PC-9 (cell line): ENCODE results near the gene N4BP2L2. TPM values are rescaled to one million over a fixed set of nuclear protein-coding genes. Genes with fewer than 3 reads are reported as not detected.

Source experiments
- BruUV-seq: library from RNA; stranded (reverse); fragments of 400-500 nt; replicated peaks from 2 replicates; lab custom pipeline; 2021; lab: Mats Ljungman, UMichigan
- CTCF ChIA-PET: fragments of 300-600 bp; sonication (Branson Sonifier 250); formaldehyde crosslinking; loops from one replicate; lab custom pipeline; 2022; ENCODE audit warnings: antibody characterized with exemption; lab: Charles Lee
- POLR2A ChIA-PET: fragments of 300-600 bp; sonication (Branson Sonifier 250); formaldehyde crosslinking; loops from one replicate; lab custom pipeline; 2022; ENCODE audit warnings: antibody characterized with exemption; ENCODE audit not compliant: unreplicated experiment; lab: Charles Lee
- DNase-seq, 2 experiments: peaks; one replicate each; pipeline versions ENCODE4 v3.0.0 to v3.0.0-alpha.2; 2015 to 2022; ENCODE audit warnings: mixed read lengths in 1 of 2
- H2AFZ ChIP-seq: fragments of 200-600 bp; sonication (generic); 2 replicates; pipeline ENCODE4 v1.8.1; 2017; ENCODE audit warnings: antibody characterized with exemption
- H3F3A ChIP-seq: fragments of 200-600 bp; sonication (generic); 2 replicates; pipeline ENCODE4 v1.8.1; 2017; ENCODE audit warnings: antibody characterized with exemption, mild to moderate bottlenecking, low read depth; ENCODE audit not compliant: insufficient read depth
- H3K27ac ChIP-seq: fragments of 200-600 bp; sonication (generic); 2 replicates; pipeline ENCODE4 v1.6.1; 2016; ENCODE audit warnings: mixed run types
- H3K27me3 ChIP-seq: fragments of 200-600 bp; sonication (generic); 2 replicates; pipeline ENCODE4 v1.6.1; 2016; ENCODE audit warnings: low read depth, mixed run types; ENCODE audit not compliant: insufficient read depth
- H3K36me3 ChIP-seq: fragments of 200-600 bp; sonication (generic); 2 replicates; pipeline ENCODE4 v1.6.1; 2016; ENCODE audit warnings: low read depth, mixed run types
- H3K4me1 ChIP-seq: fragments of 200-600 bp; sonication (generic); replicated peaks from 2 replicates; pipeline ENCODE4 v1.6.1; 2016; ENCODE audit warnings: mixed run types; ENCODE audit not compliant: insufficient read depth
- H3K4me2 ChIP-seq: fragments of 200-600 bp; sonication (generic); 2 replicates; pipeline ENCODE4 v1.6.1; 2017; ENCODE audit warnings: mixed run types
- H3K4me3 ChIP-seq: fragments of 200-600 bp; sonication (generic); 2 replicates; pipeline ENCODE4 v1.6.1; 2016; ENCODE audit warnings: mixed run types
- H3K79me2 ChIP-seq: fragments of 200-600 bp; sonication (generic); 2 replicates; pipeline ENCODE4 v1.6.1; 2017; ENCODE audit warnings: low read depth, mixed run types
- H3K9me2 ChIP-seq: fragments of 200-600 bp; sonication (generic); 2 replicates; pipeline ENCODE4 v1.8.1; 2017; ENCODE audit warnings: mild to moderate bottlenecking; ENCODE audit not compliant: insufficient read depth
- H3K9me3 ChIP-seq: fragments of 200-600 bp; sonication (generic); 2 replicates; pipeline ENCODE4 v1.8.1; 2016; ENCODE audit warnings: low read depth; ENCODE audit not compliant: insufficient read depth
- H4K20me1 ChIP-seq: fragments of 200-600 bp; sonication (generic); 2 replicates; pipeline ENCODE4 v1.8.1; 2017; ENCODE audit not compliant: insufficient read depth
- CTCF ChIP-seq: fragments of 200-600 bp; sonication (generic); conservative IDR thresholded peaks from 2 replicates; pipeline ENCODE4 v1.6.1; 2017; ENCODE audit warnings: mixed run types, antibody characterized with exemption, mild to moderate bottlenecking, moderate library complexity
- EZH2 ChIP-seq: fragments of 200-600 bp; sonication (generic); IDR thresholded peaks from 2 replicates; pipeline ENCODE4 v1.8.0; 2017; ENCODE audit warnings: antibody characterized with exemption, low read depth
- intact Hi-C: fragments of 100-400 bp; cut with micrococcal nuclease; formaldehyde crosslinking; loops from one replicate; pipeline ENCODE4 v1.10.0; 2022; ENCODE audit not compliant: unreplicated experiment
- total RNA-seq: library from RNA; stranded (reverse); gene quantifications from 2 replicates; pipeline ENCODE4 v1.2.3, GENCODE V29; 2021

The N4BP2L2 gene
- total RNA-seq, 1 experiment from 2014 or later, result 81.3 TPM

DNA sequence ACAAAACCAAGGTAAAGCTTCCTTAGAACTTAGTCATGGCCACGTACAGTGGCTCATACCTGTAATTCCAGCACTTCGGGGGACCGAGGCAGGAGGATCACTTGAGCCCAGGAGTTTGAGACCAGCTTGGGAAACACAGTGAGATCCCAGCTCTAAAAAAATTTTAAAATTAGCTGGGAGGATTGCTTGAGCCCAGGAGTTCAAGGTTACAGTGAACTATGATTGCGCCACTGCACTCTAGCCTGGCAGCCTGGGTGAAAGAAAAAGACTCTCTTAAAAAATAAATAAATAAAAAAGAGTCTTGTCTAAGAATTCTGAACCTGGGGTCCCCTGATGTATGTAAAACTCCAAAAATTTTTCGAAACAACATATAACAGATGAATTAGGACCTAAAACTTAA is 34.9 kb downstream of the N4BP2L2 start:
- Histone ChIP-seq H4K20me1 (no peaks in the 10 kb centered on the region), H3K9me2 (no peaks in the 10 kb centered on the region), H3K4me3 (no peak overlapping the region), H3K9me3 (no peaks in the 10 kb centered on the region), H3K4me2 (no peak overlapping the region), H3K27ac (no peak overlapping the region), H3K36me3 (no peaks in the 10 kb centered on the region), H3K27me3 (no peaks in the 10 kb centered on the region), H3F3A (peaks cover 5% of the 10 kb centered on the region; the same call in 1 of the 2 replicates), H3K79me2 (no peaks in the 10 kb centered on the region), H3K4me1 (no peaks in the 10 kb centered on the region), H2AFZ (no peak overlapping the region)
- no peak for DNase-seq
- ChIA-PET CTCF (interaction anchor here (0.6 kb wide), 1 partner anchor 135 kb away, joined by 5 read pairs; no protein-coding TSS in a partner anchor), POLR2A (interaction anchor here (0.6 kb wide), 1 partner anchor 1103 kb away, joined by 3 read pairs; no protein-coding TSS in a partner anchor)
- TF ChIP-seq CTCF (no peak), EZH2 (no peak)
- no TSS peak for BruUV-seq
- intact Hi-C loops, result no loop called here

- no peak overlapping the region for H3K4me2 ChIP-seq
- H3K27me3 ChIP-seq, result no peaks in the 10 kb centered on the region
- CTCF ChIA-PET, result no interaction called here
- no TSS peak for BruUV-seq
- H3K36me3 ChIP-seq, result no peaks in the 10 kb centered on the region
- no peaks in the 10 kb centered on the region for H3K9me3 ChIP-seq
- no peaks in the 10 kb centered on the region for H3K4me1 ChIP-seq
- H3K27ac ChIP-seq, result no peak overlapping the region
- intact Hi-C loops, result no loop called here
- POLR2A ChIA-PET, result no interaction called here
- no peaks in the 10 kb centered on the region; the same call in 1 of the 2 replicates for H3F3A ChIP-seq
- H2AFZ ChIP-seq, result no peak overlapping the region
- H3K4me3 ChIP-seq, result no peak overlapping the region
- DNase-seq, result no peak
- no peaks in the 10 kb centered on the region for H3K79me2 ChIP-seq
- TF ChIP-seq EZH2, result no peak
- TF ChIP-seq CTCF, result no peak
- no peaks in the 10 kb centered on the region for H3K9me2 ChIP-seq
- no peaks in the 10 kb centered on the region for H4K20me1 ChIP-seq
Observed at GRCh38 chr13:32501064-32501463, 37.5 kb downstream of the N4BP2L2 start.

DNA sequence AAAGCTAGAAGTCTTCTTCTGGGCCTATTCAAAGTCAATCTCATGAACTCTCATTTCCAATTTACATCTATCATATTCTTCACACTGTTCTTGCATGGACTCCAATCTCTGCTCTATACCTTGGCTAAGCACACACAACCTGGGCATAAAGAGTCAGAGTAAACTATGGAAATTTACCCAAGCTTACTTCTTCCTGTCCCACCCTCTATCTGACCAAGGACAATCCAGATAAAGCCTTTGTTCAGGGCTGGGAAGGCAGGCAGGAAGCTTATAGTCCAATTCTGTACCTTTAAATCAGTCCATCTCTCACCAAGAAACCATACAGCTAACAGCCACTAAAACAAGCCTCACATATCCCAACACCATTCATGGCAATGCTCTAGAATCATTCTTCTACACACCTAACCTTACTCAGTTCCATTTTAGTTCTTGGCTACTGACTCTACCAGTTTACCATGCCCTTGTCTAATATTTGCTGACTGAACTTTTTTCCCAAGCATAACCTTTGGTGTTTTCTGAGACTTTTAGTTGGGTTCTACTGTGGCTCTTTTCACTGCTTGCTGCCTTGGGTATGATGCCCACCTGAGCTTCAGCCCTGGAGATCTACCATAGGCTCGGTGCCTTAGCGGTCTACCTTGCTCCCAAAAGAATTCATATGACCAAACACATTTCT is 38.9 kb downstream of the N4BP2L2 start:
- POLR2A ChIA-PET, result no interaction called here

More for the DNA sequence above, 38.9 kb downstream of the N4BP2L2 start:
- no peak overlapping the region for H3K4me2 ChIP-seq
- H4K20me1 ChIP-seq, result no peaks in the 10 kb centered on the region
- intact Hi-C loops, result no loop called here
- CTCF ChIA-PET, result no interaction called here
- DNase-seq, result no peak
- no peaks in the 10 kb centered on the region for H3K79me2 ChIP-seq
- no peaks in the 10 kb centered on the region for H3K36me3 ChIP-seq
- H3K4me3 ChIP-seq, result no peak overlapping the region
- no peaks in the 10 kb centered on the region; the same call in 1 of the 2 replicates for H3F3A ChIP-seq
- no peaks in the 10 kb centered on the region for H3K27me3 ChIP-seq
- no TSS peak for BruUV-seq
- H3K4me1 ChIP-seq, result no peaks in the 10 kb centered on the region
- no peak overlapping the region for H3K27ac ChIP-seq
- no peaks in the 10 kb centered on the region for H3K9me3 ChIP-seq
- no peaks in the 10 kb centered on the region for H3K9me2 ChIP-seq
- H2AFZ ChIP-seq, result no peak overlapping the region
- TF ChIP-seq EZH2 (no peak), CTCF (no peak)
